HG02870 (cell line): ENCODE data around the gene LOXHD1.

Source experiments
- ATAC-seq: cut with Tn5 transposase; IDR thresholded peaks from one replicate; pipeline ENCODE4 v1.9.1; 2021; ENCODE audit warnings: mild to moderate bottlenecking, moderate library complexity; ENCODE audit not compliant: unreplicated experiment

The LOXHD1 gene

GRCh38 chr18:46657115-46657955 lies at the start of gene LOXHD1:
TSS of gene LOXHD1 (minus strand) at chr18:46657220. CDS start at chr18:46657033, 187 bp downstream.
- ATAC-seq, result no peak

- ATAC-seq, result no peak
Measured at GRCh38 chr18:46705521-46705920, 48.5 kb upstream of the LOXHD1 start.

GRCh38 chr18:46704816-46705215 lies 47.8 kb upstream of the LOXHD1 start:
- ATAC-seq, result no peak

- no peak for ATAC-seq
Measured at GRCh38 chr18:46704189-46704588, 47.2 kb upstream of the LOXHD1 start.

- ATAC-seq, result no peak
Measured at GRCh38 chr18:46702471-46702870, 45.5 kb upstream of the LOXHD1 start.

GRCh38 chr18:46700066-46700824 lies 43.2 kb upstream of the LOXHD1 start:
- no peak for ATAC-seq

GRCh38 chr18:46696702-46697101 lies 39.7 kb upstream of the LOXHD1 start:
- no peak for ATAC-seq

- ATAC-seq, result no peak
Measured at GRCh38 chr18:46696268-46696667, 39.2 kb upstream of the LOXHD1 start.

GRCh38 chr18:46693996-46694395 lies 37.0 kb upstream of the LOXHD1 start:
- ATAC-seq, result no peak

- no peak for ATAC-seq
Measured at GRCh38 chr18:46688853-46689525, 32.0 kb upstream of the LOXHD1 start.

GRCh38 chr18:46686186-46686585 lies 29.2 kb upstream of the LOXHD1 start:
- no peak for ATAC-seq

- ATAC-seq, result no peak
Measured at GRCh38 chr18:46683252-46683651, 26.2 kb upstream of the LOXHD1 start.

- ATAC-seq, result no peak
Measured at GRCh38 chr18:46680784-46681695, 24.0 kb upstream of the LOXHD1 start.

- no peak for ATAC-seq
Measured at GRCh38 chr18:46679846-46680598, 23.0 kb upstream of the LOXHD1 start.

GRCh38 chr18:46678785-46679399 lies 21.9 kb upstream of the LOXHD1 start:
- ATAC-seq, result no peak

- no peak for ATAC-seq
Measured at GRCh38 chr18:46678041-46678440, 21.0 kb upstream of the LOXHD1 start.

- ATAC-seq, result no peak
Measured at GRCh38 chr18:46677611-46678010, 20.6 kb upstream of the LOXHD1 start.

- ATAC-seq, result no peak
Measured at GRCh38 chr18:46676182-46676835, 19.3 kb upstream of the LOXHD1 start.

- no peak for ATAC-seq
Measured at GRCh38 chr18:46675112-46675511, 18.1 kb upstream of the LOXHD1 start.
